ENCODE data around the gene NPPB. TPM values are rescaled to one million over a fixed set of nuclear protein-coding genes. Genes with fewer than 3 reads are reported as not detected.

Gene NPPB
- total and polyA plus RNA-seq, 2 experiments from 2014 or later: 0.95 TPM; not detected in 1

- TF ChIP-seq ZNF331 (CRISPR knock-in tag; IDR thresholded peaks at IDR 0.05; ENCODE audit: low read depth) (no peak), ETS1 (IDR thresholded peaks at IDR 0.05) (no peak), JUNB (IDR thresholded peaks at IDR 0.05; ENCODE audit: unreplicated experiment) (no peak)
These were observed 9.7 kb upstream of the NPPB start (continued) for GRCh38 chr1:11868331-11868980.

- Histone ChIP-seq H3F3A (replicated peaks; ENCODE audit: low read depth) (no peaks in the 10 kb centered on the region), H3K4me2 (no peak overlapping the region), H3K79me2 (replicated peaks; ENCODE audit: insufficient read depth) (no peaks in the 10 kb centered on the region), H3K4me1 (ENCODE audit: insufficient read depth) (no peaks in the 10 kb centered on the region), H2AFZ (no peak overlapping the region), H3K36me3 (ENCODE audit: insufficient read depth) (no peaks in the 10 kb centered on the region), H4K20me1 (replicated peaks; ENCODE audit: insufficient read depth) (no peaks in the 10 kb centered on the region), H3K9me2 (ENCODE audit: insufficient read depth) (no peaks in the 10 kb centered on the region), H3K27ac (ENCODE audit: low read depth) (no peak overlapping the region), H3K27me3 (ENCODE audit: insufficient read depth) (peaks cover 20% of the 10 kb centered on the region), H3K4me3 (no peak overlapping the region)
- H3K27ac Mint-ChIP-seq: no peak overlapping the region
- no peak for TF ChIP-seq REST (IDR thresholded peaks at IDR 0.05; ENCODE audit: unreplicated experiment)
- TF ChIP-seq, protein P1, sequence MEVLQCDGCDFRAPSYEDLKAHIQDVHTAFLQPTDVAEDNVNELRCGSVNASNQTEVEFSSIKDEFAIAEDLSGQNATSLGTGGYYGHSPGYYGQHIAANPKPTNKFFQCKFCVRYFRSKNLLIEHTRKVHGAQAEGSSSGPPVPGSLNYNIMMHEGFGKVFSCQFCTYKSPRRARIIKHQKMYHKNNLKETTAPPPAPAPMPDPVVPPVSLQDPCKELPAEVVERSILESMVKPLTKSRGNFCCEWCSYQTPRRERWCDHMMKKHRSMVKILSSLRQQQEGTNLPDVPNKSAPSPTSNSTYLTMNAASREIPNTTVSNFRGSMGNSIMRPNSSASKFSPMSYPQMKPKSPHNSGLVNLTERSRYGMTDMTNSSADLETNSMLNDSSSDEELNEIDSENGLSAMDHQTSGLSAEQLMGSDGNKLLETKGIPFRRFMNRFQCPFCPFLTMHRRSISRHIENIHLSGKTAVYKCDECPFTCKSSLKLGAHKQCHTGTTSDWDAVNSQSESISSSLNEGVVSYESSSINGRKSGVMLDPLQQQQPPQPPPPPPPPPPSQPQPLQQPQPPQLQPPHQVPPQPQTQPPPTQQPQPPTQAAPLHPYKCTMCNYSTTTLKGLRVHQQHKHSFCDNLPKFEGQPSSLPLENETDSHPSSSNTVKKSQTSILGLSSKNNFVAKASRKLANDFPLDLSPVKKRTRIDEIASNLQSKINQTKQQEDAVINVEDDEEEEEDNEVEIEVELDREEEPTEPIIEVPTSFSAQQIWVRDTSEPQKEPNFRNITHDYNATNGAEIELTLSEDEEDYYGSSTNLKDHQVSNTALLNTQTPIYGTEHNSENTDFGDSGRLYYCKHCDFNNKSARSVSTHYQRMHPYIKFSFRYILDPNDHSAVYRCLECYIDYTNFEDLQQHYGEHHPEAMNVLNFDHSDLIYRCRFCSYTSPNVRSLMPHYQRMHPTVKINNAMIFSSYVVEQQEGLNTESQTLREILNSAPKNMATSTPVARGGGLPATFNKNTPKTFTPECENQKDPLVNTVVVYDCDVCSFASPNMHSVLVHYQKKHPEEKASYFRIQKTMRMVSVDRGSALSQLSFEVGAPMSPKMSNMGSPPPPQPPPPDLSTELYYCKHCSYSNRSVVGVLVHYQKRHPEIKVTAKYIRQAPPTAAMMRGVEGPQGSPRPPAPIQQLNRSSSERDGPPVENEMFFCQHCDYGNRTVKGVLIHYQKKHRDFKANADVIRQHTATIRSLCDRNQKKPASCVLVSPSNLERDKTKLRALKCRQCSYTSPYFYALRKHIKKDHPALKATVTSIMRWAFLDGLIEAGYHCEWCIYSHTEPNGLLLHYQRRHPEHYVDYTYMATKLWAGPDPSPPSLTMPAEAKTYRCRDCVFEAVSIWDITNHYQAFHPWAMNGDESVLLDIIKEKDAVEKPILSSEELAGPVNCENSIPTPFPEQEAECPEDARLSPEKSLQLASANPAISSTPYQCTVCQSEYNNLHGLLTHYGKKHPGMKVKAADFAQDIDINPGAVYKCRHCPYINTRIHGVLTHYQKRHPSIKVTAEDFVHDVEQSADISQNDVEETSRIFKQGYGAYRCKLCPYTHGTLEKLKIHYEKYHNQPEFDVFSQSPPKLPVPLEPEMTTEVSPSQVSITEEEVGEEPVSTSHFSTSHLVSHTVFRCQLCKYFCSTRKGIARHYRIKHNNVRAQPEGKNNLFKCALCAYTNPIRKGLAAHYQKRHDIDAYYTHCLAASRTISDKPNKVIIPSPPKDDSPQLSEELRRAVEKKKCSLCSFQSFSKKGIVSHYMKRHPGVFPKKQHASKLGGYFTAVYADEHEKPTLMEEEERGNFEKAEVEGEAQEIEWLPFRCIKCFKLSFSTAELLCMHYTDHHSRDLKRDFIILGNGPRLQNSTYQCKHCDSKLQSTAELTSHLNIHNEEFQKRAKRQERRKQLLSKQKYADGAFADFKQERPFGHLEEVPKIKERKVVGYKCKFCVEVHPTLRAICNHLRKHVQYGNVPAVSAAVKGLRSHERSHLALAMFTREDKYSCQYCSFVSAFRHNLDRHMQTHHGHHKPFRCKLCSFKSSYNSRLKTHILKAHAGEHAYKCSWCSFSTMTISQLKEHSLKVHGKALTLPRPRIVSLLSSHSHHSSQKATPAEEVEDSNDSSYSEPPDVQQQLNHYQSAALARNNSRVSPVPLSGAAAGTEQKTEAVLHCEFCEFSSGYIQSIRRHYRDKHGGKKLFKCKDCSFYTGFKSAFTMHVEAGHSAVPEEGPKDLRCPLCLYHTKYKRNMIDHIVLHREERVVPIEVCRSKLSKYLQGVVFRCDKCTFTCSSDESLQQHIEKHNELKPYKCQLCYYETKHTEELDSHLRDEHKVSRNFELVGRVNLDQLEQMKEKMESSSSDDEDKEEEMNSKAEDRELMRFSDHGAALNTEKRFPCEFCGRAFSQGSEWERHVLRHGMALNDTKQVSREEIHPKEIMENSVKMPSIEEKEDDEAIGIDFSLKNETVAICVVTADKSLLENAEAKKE (CRISPR knock-in tag; IDR thresholded peaks at IDR 0.05): no peak
- TF ChIP-seq CREB1 (CRISPR knock-in tag; IDR thresholded peaks at IDR 0.05; ENCODE audit: low read depth): no peak
- no peak for TF ChIP-seq STAT1 (IDR thresholded peaks at IDR 0.05; ENCODE audit: unreplicated experiment)
- H3K27me3 Mint-ChIP-seq (ENCODE audit: insufficient read depth, low read depth, poor library complexity): peaks cover 21% of the 10 kb centered on the region
- no peak overlapping the region for H3K4me3 Mint-ChIP-seq
- no peaks in the 10 kb centered on the region for H3K36me3 Mint-ChIP-seq (ENCODE audit: low read depth)
- DNase-seq (ENCODE audit: low spot score): no peak
- H3K4me1 Mint-ChIP-seq: 0 out of 3 replicates have a peak, but pooled peaks cover 3% of the 10 kb centered on the region
- ATAC-seq: no peak
- no peaks in the 10 kb centered on the region for H3K9me3 Mint-ChIP-seq
These were observed 4.1 kb upstream of the NPPB start for GRCh38 chr1:11862890-11863289.

Measured in GM23338 (cell line).